ENCODE results near the gene KBTBD13.

KBTBD13 gene

GRCh38 chr15:65052956-65053355 is 23.6 kb upstream of the KBTBD13 start:
- TF ChIP-seq, protein P1, sequence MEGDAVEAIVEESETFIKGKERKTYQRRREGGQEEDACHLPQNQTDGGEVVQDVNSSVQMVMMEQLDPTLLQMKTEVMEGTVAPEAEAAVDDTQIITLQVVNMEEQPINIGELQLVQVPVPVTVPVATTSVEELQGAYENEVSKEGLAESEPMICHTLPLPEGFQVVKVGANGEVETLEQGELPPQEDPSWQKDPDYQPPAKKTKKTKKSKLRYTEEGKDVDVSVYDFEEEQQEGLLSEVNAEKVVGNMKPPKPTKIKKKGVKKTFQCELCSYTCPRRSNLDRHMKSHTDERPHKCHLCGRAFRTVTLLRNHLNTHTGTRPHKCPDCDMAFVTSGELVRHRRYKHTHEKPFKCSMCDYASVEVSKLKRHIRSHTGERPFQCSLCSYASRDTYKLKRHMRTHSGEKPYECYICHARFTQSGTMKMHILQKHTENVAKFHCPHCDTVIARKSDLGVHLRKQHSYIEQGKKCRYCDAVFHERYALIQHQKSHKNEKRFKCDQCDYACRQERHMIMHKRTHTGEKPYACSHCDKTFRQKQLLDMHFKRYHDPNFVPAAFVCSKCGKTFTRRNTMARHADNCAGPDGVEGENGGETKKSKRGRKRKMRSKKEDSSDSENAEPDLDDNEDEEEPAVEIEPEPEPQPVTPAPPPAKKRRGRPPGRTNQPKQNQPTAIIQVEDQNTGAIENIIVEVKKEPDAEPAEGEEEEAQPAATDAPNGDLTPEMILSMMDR (conservative IDR thresholded peaks at IDR 0.05), result no peak
- H3K27ac ChIP-seq, result no peak overlapping the region

GRCh38 chr15:65054333-65055200 is 22.0 kb upstream of the KBTBD13 start:
- no peak overlapping the region for H3K27ac ChIP-seq
- TF ChIP-seq, protein P1 (conservative IDR thresholded peaks at IDR 0.05), result peak; percentile 97

GRCh38 chr15:65055201-65055870 is 21.2 kb upstream of the KBTBD13 start:
- H3K27ac ChIP-seq, result no peak overlapping the region
- TF ChIP-seq, protein P1 (conservative IDR thresholded peaks at IDR 0.05), result no peak

GRCh38 chr15:65056106-65056505 is 20.4 kb upstream of the KBTBD13 start:
- TF ChIP-seq, protein P1 (conservative IDR thresholded peaks at IDR 0.05), result no peak
- H3K27ac ChIP-seq, result no peak overlapping the region

DNA sequence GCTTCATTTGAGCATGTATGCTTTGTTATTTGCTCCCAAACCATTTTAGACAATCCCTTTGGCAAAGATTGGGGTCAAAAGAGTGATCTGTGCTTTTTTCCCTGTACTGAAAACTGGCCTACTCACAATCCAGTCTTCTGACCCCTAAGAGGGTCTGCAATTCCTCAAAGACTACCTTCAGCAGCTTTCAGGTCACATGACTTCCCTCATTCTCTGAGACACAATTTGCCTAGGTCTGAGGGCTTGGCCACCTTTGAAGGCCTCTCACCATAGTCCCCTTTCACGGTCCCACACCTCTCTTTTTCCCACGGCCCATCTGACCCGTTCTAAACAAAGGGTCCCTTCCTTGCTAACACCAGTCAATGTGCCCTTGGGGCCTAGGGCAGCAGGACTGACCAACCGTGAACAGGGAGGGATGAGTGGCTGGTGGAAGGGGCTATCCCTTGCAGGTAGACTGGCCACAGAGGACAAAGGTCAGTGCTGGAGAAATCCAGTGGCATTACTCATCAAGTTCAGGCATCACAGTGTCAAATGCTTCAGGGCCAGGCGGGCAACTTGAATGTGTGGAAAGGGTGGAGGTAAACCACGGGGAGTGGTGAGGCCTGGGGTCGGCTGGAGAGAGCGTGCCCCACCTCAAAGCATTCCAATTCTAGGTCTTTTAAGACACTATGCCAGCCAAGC is 19.5 kb upstream of the KBTBD13 start:
- TF ChIP-seq, protein P1 (conservative IDR thresholded peaks at IDR 0.05), result no peak
- no peak overlapping the region for H3K27ac ChIP-seq

DNA sequence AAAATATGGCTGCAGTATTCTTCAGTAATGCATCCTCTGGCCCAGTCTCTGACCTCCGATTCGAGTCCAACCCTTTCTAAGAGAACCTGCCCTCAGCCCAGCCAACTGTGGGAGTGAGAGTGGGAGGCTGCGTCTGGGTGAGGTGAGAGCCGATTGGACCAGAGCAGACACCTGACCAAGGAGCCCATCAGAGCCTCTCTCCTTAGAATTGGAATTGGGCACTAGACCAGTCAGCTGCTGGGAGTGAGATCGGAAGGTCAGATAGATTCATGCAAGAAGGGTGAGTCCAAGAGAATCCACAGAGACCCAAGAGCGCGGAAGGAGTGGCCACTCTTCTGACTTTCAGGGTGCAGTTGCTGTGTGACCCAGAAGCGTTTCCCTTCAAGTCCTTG is 19.0 kb upstream of the KBTBD13 start:
- no peak overlapping the region for H3K27ac ChIP-seq
- TF ChIP-seq, protein P1 (conservative IDR thresholded peaks at IDR 0.05), result no peak

Data from VCaP (cell line).